Ammon's horn (tissue), 1 donor: ENCODE data around the gene GAMT.
A peak's percentile ranks its signal among the peaks of the same experiment; 100 is the strongest.

Experiments
- DNase-seq: peaks from one replicate; pipeline ENCODE4 v3.0.0-alpha.2; 2016; ENCODE audit warnings: low spot score

The GAMT gene

GRCh38 chr19:1384085-1384462, 17.3 kb downstream of the GAMT start:
- no peak for DNase-seq

GRCh38 chr19:1383312-1384084, 17.8 kb downstream of the GAMT start, which contains the start of gene NDUFS7:
NDUFS7 (plus strand) TSS chr19:1383907; CDS start chr19:1383927, 20 bp downstream.
- DNase-seq: peak; percentile 93

- no peak for DNase-seq
Observed at GRCh38 chr19:1383017-1383311, 18.4 kb downstream of the GAMT start.

- no peak for DNase-seq
Observed at GRCh38 chr19:1382250-1382649, 19.1 kb downstream of the GAMT start.

GRCh38 chr19:1379961-1380489, 21.3 kb downstream of the GAMT start:
- DNase-seq: no peak

- DNase-seq: no peak
Observed at GRCh38 chr19:1379126-1379905, 22.0 kb downstream of the GAMT start.

- DNase-seq: no peak
Observed at GRCh38 chr19:1377965-1378785, 23.2 kb downstream of the GAMT start.

GRCh38 chr19:1377176-1377964, 24.0 kb downstream of the GAMT start:
- DNase-seq: no peak

- no peak for DNase-seq
Observed at GRCh38 chr19:1376415-1376805, 24.9 kb downstream of the GAMT start.

- DNase-seq: no peak
Observed at GRCh38 chr19:1374250-1374577, 27.1 kb downstream of the GAMT start.

- no peak for DNase-seq
Observed at GRCh38 chr19:1373534-1374249, 27.6 kb downstream of the GAMT start.

- no peak for DNase-seq
Observed at GRCh38 chr19:1373042-1373533, 28.3 kb downstream of the GAMT start.

- DNase-seq: no peak
Observed at GRCh38 chr19:1370579-1371361, 30.6 kb downstream of the GAMT start.

GRCh38 chr19:1369214-1369805, 32.0 kb downstream of the GAMT start:
- DNase-seq: no peak

- DNase-seq: no peak
Observed at GRCh38 chr19:1366899-1367870, 34.2 kb downstream of the GAMT start.

GRCh38 chr19:1366296-1366695, 35.0 kb downstream of the GAMT start:
- no peak for DNase-seq

GRCh38 chr19:1365319-1366269, 35.7 kb downstream of the GAMT start:
- DNase-seq: no peak
